NCI-H1436 treated with DMSO at 0.1 percent for 48 hours (cell line): ENCODE measurements around the gene TTC3.
"Not testable (repeated sequence)": the region's sequence is repeated elsewhere in the genome, so short reads cannot be mapped to it uniquely, and the experiment has no call there.

ENCODE experiments used
- DNase-seq: peaks from one replicate; lab custom pipeline; 2025; lab: John Stamatoyannopoulos, UW

The TTC3 gene

DNA sequence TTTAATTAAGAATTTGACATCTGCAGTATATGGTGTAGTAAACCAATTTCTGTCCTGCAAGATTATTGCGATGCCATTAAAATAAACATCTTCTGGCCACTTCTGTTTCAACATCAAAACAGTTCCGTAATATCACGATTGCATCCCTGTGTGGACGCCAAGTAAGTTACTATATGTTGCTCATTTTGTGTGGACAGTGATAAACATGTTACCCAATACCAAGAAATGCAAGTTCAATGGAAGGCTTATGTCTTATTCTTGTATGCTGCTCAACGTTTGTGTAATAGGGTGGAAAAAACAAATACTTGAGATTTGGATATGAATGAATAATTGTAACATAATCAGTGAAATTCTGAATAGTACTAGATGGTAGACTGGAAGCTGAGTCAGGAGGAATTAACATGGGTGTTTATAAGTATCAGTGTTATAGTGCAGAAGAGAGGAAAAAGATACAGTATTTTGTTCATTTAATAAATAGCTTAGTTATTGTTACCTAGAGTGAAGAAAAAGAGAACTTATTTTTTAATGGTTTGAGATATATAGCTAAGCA is 15.2 kb downstream of the TTC3 start:
- no peak for DNase-seq

DNA sequence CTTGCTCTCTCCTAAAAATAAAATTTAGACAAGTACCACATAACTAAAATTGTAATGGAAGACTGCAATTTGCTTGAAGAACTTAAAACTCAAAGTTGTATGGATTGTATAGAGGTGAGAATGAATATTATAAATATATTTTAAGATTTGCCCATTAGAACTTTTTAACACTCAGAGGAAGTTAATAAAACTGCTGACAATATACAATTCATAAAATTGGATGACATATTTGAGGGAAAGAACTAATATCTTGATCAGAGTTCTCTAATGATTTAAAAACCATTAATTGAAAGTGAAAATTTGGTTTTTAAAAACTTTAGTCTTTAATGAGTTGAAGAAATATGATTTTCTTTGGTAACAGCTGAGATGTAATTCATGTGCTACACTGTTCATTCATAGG is 20.9 kb downstream of the TTC3 start:
- no peak for DNase-seq

DNA sequence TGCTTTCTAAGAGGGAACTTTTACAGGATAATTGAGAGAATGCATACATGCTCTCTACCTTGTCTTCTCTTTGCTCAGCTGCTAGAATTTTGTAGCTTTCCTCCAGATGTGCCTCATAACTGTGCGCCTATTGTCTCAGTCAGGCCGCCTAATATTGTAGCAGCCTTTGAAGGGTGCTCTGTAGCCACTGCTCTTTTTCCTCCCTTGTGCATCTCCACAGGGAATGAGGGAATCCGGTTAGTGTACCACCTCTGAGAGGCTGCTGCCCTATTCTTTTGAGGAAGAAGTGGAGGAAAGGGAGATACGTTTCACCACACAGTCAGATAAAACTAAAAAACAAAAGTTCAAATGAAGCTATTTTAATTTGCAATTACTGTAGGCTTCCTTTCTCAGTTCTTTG is 22.8 kb downstream of the TTC3 start:
- DNase-seq, result no peak

DNA sequence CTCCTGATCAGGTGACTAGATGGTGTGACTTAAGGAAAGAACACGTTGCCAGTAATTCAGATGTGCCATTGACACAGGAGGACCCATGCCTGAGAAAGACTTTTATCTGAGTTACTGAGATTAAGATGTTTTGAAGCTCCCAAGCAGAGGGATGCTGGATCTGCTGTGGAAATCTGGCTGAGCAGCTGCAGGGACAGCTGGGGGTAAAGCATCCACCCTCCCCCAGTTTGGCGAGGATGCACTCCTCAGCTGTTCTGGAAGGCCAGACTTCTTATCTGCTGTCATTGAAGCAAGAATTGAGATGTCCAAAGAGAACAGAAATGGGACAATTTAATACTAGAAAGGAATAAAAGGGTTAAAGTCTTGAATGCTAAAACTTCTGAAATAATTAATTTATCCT is 25.7 kb downstream of the TTC3 start:
- no peak for DNase-seq

DNA sequence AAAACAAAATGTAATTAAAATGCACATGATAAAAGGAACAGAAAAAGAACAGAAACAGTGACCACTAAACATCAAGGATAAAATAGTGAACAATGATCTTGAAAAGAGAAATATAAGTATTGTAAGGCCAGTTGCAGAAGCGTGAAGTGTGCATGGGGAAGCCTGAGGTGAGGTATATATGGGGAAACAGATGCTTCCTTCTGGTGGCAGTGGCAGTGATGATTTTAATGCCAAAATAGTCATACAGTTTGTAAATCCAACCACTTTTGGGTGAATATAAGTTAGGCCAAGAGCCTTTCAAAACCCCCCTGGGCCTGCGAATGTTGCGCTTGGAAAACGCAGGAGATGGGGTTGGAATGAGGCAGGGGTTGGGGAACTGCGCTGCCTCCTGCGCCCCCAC is 27.3 kb downstream of the TTC3 start:
- DNase-seq, result no peak

DNA sequence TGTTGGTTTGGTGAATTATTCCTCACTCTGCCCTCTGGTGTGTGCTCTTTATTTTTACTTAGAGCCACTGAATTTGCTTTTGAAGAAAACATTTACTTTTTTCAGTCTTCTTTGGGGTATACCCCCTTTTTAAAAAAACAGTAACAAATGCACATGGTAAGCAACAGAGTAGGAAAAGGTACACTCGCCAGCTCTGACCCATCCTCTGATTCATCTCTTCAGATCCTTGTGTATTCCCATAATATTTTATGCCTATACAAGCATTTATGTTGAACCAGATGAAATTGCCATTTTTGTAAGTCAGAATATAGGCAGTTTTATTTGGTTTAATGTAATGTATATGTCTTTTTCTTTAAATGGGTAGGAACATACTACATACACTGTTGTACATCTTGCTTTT is 28.3 kb downstream of the TTC3 start:
- no peak for DNase-seq

DNA sequence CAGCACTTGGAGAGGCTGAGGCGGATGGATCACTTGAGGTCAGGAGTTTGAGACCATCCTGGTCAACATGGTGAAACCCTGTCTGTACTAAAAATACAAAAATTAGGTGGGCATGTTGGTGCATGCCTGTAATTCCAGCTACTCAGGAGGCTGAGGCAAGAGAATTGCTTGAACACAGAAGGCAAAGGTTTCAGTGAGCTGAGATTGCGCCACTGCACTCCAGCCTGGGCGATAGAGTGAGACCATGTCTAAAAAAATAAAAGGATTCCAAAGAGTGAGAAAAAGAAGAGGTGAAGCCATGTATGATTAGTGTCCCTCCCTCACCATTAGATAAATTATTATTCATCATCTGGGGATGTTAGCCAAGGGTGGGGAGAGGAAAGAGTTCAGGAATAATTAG is 29.7 kb downstream of the TTC3 start:
- DNase-seq, result not testable (repeated sequence)

DNA sequence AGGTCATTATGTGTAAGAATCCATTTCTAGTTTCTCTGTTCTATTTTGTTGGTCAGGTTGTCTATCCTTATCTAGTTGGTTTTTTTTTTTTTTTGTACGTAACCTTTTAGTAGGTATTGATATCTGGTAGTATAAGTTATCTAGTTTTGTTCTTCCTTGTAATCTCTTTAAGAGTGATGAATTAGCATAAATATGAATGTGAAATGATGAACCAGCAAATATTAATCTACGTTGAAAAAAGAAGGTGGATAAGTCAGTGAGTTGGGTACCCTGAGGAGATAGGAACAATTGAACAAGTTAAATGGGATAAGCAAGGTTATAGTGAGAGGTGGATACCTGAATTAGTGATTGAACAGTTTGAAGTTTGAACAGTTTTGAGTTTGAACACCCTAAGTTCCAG is 33.9 kb downstream of the TTC3 start:
- DNase-seq, result no peak

DNA sequence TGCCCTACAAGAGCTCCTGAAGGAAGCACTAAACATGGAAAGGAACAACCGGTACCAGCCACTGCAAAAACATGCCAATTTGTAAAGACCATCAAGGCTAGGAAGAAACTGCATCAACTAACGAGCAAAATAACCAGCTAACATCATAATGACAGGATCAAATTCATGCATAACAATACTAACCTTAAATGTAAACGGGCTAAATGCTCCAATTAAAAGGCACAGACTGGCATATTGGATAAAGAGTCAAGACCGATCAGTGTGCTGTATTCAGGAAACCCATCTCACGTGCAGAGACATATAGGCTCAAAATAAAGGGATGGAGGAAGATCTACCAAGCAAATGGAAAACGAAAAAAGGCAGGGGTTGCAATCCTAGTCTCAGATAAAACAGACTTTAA is 38.0 kb downstream of the TTC3 start:
- DNase-seq, result not testable (repeated sequence)

DNA sequence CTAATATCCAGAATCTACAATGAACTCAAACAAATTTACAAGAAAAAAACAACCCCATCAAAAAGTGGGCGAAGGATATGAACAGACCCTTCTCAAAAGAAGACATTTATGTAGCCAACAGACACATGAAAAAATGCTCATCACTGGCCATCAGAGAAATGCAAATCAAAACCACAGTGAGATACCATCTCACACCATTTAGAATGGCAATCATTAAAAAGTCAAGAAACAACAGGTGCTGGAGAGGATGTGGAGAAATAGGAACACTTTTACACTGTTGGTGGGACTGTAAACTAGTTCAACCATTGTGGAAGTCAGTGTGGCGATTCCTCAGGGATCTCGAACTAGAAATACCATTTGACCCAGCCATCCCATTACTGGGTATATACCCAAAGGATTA is 41.2 kb downstream of the TTC3 start:
- DNase-seq, result not testable (repeated sequence)

DNA sequence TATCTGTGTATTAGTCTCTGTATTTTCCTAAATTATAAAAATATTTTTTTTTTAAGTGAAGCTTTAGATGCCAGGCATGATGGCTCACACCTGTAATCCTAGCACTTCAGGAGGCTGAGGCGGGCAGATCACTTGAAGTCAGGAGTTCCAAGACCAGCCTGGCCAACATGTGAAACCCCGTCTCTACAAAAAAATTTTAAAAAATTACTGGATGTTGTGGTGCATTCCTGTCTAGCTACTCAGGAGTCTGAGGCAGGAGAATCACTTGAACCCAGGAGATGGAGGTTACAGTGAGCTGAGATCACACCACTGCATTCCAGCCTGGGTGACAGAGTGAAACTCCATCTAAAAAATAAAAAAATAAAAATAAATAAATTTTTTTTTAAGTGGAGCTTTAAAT is 43.4 kb downstream of the TTC3 start:
- DNase-seq, result not testable (repeated sequence)

DNA sequence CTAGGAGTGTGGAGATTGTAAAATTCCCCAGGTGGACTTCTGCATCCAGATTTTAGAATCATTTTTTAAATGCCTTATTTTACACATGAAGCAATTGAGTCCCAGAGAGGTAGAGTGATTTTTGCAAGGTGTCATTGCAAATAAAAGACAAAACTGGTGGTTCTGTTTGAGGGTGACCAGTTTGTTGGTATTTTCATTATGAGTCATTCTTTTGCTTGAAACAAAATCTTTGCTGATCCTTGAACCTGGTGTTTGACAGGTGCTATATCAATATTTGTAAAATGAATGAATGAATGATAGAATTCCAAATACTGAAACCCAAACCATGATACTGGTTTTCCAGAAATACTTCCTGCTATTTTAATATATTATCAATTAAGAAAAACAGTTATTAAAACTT is 44.1 kb downstream of the TTC3 start:
- DNase-seq, result no peak

DNA sequence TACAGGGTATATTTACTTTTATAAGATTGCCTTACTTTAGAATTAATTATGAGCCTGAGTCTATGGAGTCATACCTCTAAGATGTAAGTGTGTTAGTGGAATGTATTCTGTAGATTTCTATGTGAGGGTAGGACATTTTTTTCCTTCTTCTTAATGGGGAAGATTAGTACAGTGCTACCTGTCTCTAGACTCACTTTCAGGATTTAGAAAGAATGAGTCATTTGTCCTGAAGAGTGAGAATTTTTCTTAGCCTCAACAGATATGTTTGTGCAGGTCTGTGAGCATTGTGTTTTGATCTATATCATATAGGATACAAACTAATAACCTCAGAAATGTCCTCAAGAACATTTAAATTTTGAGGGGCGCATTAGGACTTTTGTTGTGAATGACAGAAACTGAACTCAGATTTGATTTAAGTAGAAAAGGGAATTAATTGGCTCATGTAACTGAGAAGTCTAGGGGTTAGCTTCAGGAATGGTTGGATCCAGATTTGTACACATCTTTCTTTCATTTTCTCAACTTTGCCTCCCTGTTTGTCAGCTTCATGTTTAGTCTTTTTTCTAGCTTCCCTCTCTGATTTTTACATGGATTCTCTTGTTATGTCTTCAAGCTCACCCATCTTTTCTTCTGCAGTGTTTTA is 45.3 kb downstream of the TTC3 start:
- DNase-seq, result no peak

DNA sequence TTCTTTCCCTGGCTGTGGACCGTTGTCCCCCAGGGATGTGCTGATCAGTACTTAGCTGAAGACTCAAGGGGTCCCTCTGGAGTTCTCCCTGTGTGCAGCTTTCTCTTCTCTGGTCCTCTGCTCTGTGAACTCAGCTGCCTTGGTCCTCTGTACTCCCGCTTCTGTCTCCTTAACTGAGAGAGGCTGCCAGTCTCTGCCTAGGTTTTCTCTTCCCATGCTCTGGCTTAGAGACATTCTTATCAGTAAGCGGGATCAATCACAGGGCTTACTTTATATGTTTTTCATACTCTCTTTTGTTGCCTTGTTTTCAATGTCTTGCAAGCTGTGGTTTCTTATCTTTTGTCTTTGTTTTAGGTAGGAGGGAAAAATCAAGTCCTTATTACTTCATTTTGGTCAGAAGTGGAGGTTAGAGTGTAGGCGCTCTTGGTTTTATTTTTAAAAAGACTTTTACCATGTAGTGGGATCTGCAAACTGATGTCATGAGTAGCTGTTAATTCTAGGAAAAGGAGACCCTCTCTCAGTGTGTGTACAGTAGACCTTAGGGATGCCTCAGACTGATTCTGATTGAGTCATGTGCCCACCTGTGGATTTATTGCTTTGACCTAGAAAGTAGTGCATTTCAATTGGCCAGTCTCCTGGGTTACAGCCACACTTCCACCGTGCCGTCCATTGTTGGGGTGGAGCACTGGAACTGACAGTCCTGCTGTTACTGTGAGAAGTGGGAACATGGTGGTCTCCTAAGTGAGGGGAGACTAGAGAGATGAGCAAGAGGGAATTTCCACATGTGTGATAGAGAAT is 46.6 kb downstream of the TTC3 start:
- DNase-seq, result peak; percentile 1

DNA sequence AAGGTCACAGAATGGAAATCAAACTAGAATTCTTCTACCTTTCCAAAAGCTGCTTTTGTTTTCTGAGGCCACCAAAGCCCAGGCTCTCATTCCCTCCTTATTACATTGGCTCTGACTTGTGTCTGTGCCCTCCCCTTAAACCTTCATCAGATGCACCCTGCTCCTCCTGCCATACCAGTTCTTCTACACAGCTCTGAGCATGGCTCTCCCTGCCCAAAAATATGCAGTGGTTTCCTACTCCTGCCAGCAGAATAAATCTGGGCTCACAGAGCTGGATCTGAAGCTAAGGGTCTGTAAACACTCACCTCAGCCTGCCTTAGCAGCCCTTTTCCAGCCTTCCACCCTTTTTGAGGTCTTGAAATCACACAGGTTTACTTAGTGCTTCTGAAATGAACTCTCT is 55.0 kb downstream of the TTC3 start:
- no peak for DNase-seq

DNA sequence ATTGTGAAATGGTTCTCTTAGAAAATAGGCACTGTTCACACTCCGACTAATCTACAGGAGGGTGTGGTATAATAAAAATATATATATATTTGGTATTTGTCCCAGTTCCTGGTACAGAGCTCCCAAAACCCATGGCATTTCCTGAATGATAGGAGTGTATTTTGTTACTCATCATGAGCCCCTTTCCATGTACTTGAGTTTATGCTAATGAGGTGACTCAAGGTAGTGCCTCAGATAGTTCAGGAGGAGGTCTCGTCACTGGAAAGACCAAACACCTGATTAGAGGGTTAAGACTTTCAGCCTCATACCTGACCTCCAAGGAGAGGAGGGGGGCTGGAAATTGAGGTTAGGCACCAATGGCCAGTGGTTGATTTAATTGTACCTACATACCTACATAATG is 57.9 kb downstream of the TTC3 start:
- no peak for DNase-seq

DNA sequence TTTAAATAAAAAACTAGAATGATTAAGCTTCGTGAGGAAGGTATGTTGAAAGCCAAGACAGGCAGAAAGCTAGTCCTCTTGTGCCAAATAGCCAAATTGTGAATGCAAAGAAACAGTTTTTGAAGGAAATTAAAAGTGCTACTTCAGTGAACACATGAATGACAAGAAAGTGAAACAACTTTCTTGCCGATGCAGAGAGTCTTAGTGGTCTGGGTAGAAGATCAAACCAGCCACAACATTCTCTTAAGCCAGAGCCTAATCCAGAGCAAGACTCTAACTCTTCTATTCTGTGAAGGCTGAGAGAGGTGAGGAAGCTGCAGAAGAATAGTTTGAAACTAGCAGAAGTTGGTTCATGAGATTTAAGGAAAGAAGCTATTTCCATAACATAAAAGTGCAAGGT is 63.2 kb downstream of the TTC3 start:
- no peak for DNase-seq

DNA sequence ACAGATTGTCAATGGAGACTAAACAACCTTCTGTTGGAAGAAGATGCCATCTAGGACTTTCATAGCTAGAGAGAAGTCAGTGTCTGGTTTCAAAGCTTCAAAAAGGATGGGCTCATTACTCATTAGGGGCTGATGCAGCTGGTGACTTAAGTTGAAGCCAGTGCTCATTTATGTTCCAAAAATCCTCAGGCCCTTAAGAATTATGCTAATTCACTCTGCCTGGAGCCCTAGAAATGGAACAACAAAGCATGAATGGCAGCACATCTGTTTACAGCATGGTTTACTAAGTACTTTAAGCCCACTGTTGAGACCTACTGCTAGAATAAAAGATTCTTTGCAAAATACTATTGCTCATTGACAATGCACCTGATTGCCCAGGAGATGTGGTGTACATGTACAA is 63.7 kb downstream of the TTC3 start:
- no peak for DNase-seq

DNA sequence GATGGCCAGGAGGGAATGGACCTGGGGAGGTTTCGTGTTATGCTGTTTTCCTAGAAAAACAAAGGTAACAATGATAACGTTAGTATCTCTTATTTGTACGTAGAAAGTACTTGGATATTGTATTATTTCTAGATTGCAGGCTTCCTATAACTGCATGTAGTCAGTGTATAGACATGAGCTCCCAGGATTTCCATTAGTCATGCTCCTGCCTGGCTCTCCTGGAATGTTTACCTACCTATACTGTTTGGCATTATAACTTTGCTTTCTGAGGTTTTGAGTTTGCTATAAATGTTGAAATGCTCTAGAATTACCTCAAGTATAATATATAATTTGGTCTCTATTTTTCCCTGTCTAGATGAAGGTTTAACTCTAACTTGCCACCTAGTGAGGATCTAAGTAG is 66.1 kb downstream of the TTC3 start:
- DNase-seq, result no peak

DNA sequence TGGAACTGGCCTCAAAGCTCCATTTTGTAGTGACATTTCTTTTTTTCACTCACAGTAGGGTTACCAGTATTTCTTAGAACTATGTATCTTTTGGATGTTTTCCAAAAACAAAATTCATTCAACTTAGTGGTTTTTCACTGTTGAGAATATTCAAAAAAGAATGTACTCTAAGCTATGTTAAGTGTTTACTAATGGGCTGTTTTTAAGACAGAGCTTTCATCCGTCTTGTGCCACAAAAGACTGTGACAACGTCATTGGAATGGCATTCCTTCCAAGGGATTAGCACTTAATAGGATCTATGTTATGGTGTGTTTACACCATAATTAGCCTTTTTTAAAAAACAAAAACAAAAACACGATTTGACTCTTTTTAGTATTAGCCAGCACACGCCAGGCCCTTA is 66.8 kb downstream of the TTC3 start:
- no peak for DNase-seq

DNA sequence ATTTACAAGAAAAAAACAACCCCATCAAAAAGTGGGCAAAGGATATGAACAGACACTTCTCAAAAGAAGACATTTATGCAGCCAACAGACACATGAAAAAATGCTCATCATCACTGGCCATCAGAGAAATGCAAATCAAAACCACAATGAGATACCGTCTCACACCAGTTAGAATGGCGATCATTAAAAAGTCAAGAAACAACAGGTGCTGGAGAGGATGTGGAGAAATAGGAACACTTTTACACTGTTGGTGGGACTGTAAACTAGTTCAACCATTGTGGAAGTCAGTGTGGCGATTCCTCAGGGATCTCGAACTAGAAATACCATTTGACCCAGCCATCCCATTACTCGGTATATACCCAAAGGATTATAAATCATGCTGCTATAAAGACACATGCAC is 70.3 kb downstream of the TTC3 start:
- not testable (repeated sequence) for DNase-seq

DNA sequence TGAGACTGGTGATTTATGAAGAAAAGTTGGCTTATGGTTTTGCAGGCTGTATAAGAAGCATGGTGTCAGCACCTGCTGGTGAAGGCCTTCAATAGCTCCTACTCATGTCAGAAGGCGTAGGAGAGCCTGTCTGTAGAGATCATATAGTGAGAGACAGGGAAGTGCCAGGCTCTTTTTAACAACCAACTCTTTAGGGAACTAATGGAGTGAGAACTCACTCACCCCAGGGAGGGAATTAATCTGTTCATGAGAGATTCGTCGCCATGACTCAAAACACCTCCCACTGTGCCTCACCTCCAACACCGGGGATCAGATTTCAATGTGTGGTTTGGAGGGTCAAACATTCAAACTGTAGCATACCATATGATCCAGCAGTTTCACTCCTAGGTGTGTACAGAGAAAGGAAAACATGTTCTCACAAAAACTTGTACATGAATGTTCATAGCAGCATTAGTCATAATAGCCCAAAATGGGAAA is 72.6 kb downstream of the TTC3 start:
- no peak for DNase-seq
